CD8-positive, alpha-beta memory T cell (primary cell): ENCODE results near the gene LPP. TPM values are rescaled to one million over a fixed set of nuclear protein-coding genes. Genes with fewer than 3 reads are reported as not detected.

ENCODE experiments used
- CTCF ChIA-PET: fragments of 350-600 bp; sonication (Branson Sonifier 250); formaldehyde crosslinking; loops from one replicate; lab custom pipeline; 2021; ENCODE audit warnings: antibody characterized with exemption; lab: Charles Lee
- POLR2A ChIA-PET: fragments of 350-600 bp; sonication (Branson Sonifier 250); formaldehyde crosslinking; loops from one replicate; lab custom pipeline; 2021; ENCODE audit warnings: antibody characterized with exemption; lab: Charles Lee
- DNase-seq, 5 donors: peaks; one replicate each; pipeline versions ENCODE4 v3.0.0 to v3.0.0-alpha.2; 2020 to 2022; ENCODE audit warnings: mixed read lengths in 1 of 5
- H3K27ac ChIP-seq: one replicate; pipeline ENCODE4 v1.7.0; 2013; ENCODE audit warnings: low read depth, mild to moderate bottlenecking, low read length, moderate library complexity
- H3K27me3 ChIP-seq: 2 replicates; pipeline ENCODE4 v1.7.0; 2013; ENCODE audit warnings: low read length, mild to moderate bottlenecking; ENCODE audit not compliant: insufficient read depth, poor library complexity, severe bottlenecking
- H3K36me3 ChIP-seq: 2 replicates; pipeline ENCODE4 v1.7.0; 2013; ENCODE audit warnings: mild to moderate bottlenecking, low read length, moderate library complexity; ENCODE audit not compliant: insufficient read depth
- H3K4me1 ChIP-seq: 2 replicates; pipeline ENCODE4 v1.7.0; 2013; ENCODE audit warnings: mild to moderate bottlenecking, low read length, moderate library complexity; ENCODE audit not compliant: insufficient read depth
- H3K4me3 ChIP-seq: 2 replicates; pipeline ENCODE4 v1.7.0; 2013; ENCODE audit warnings: mild to moderate bottlenecking, low read length
- H3K9me3 ChIP-seq: 2 replicates; pipeline ENCODE4 v1.7.0; 2013; ENCODE audit warnings: mild to moderate bottlenecking, low read length
- H3K27ac Mint-ChIP-seq, 8 donors: one replicate each; pipeline ENCODE4 v1.8.0; 2020 to 2021; ENCODE audit warnings: mixed read lengths in 8 of 8, mild to moderate bottlenecking in 6 of 8, inconsistent platforms in 3 of 8, moderate library complexity in 3 of 8
- H3K27me3 Mint-ChIP-seq, 2 donors: one replicate each; pipeline ENCODE4 v1.8.0; 2020 to 2021; ENCODE audit warnings: mixed read lengths in 2 of 2, mild to moderate bottlenecking in 1 of 2, moderate library complexity in 1 of 2
- H3K36me3 Mint-ChIP-seq, 3 donors: one replicate each; pipeline ENCODE4 v1.8.0; 2020 to 2021; ENCODE audit warnings: mixed read lengths in 3 of 3, inconsistent platforms in 1 of 3, mild to moderate bottlenecking in 1 of 3
- H3K4me1 Mint-ChIP-seq, 3 donors: one replicate each; pipeline ENCODE4 v1.8.0; 2020 to 2021; ENCODE audit warnings: mixed read lengths in 3 of 3, inconsistent platforms in 1 of 3, mild to moderate bottlenecking in 1 of 3
- H3K4me3 Mint-ChIP-seq, 7 donors: one replicate each; pipeline ENCODE4 v1.8.0; 2020 to 2021; ENCODE audit warnings: mixed read lengths in 7 of 7, mild to moderate bottlenecking in 6 of 7, moderate library complexity in 4 of 7, inconsistent platforms in 2 of 7
- H3K9me3 Mint-ChIP-seq, 5 donors: one replicate each; pipeline ENCODE4 v1.8.0; 2020 to 2022; ENCODE audit warnings: mixed read lengths in 5 of 5, mild to moderate bottlenecking in 3 of 5, moderate library complexity in 2 of 5, inconsistent platforms in 1 of 5
- polyA plus RNA-seq: library from polyadenylated mRNA; unstranded; fragments of 300-500 nt; fragmentation: Illumina TruSeq; gene quantifications from one replicate; pipeline ENCODE4 v1.2.3, GENCODE V29; 2021
- total RNA-seq, 2 experiments: library from RNA; stranded (reverse); gene quantifications; one replicate each; pipeline ENCODE4 v1.2.3, GENCODE V29; 2021

Gene LPP
- total and polyA plus RNA-seq, 3 experiments from 2014 or later, result 13.4 to 23.5 (median 18.0) TPM

DNA sequence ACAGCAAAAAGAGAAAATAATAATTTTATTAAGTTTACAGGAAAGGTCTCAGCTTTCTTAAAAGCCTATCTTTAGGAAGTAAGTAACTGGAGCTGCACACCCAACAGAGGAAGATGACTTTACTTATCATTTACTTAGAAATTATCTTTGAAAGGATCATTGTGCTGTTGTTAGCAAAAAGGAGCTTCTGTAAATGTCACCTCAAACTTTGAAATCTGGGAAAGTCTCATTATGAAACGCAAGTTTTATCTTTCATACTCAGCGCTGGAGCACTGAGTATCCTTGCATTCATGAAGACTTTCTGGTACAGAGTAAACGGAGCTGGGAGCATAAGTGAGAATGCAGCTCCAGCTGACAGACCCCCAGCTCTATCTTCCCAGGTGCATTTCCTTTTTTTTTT is 526.6 kb downstream of the LPP start:
- H3K27ac Mint-ChIP-seq, result no peak overlapping the region
- Histone ChIP-seq H3K27ac (no peak overlapping the region), H3K4me1 (no peaks in the 10 kb centered on the region), H3K9me3 (no peaks in the 10 kb centered on the region), H3K4me3 (no peak overlapping the region), H3K27me3 (no peaks in the 10 kb centered on the region), H3K36me3 (no peaks in the 10 kb centered on the region)
- no peak for DNase-seq
- no peaks in the 10 kb centered on the region for H3K9me3 Mint-ChIP-seq
- H3K27me3 Mint-ChIP-seq, result no peaks in the 10 kb centered on the region
- ChIA-PET POLR2A (no interaction called here), CTCF (interaction anchor here (1.3 kb wide), 1 partner anchor 10 kb away, joined by 3 read pairs; no protein-coding TSS in a partner anchor)
- no peaks in the 10 kb centered on the region for H3K36me3 Mint-ChIP-seq
- H3K4me3 Mint-ChIP-seq, result no peak overlapping the region
- peaks cover 4 to 16% (median 5%) of the 10 kb centered on the region in 3 donors for H3K4me1 Mint-ChIP-seq

GRCh38 chr3:188682316-188682715 is 528.4 kb downstream of the LPP start:
- H3K4me3 ChIP-seq, result no peak overlapping the region
- CTCF ChIA-PET, result no interaction called here
- no peak overlapping the region for H3K27ac ChIP-seq
- Mint-ChIP-seq H3K4me3 (no peak overlapping the region), H3K27me3 (no peaks in the 10 kb centered on the region), H3K36me3 (no peaks in the 10 kb centered on the region), H3K9me3 (no peaks in the 10 kb centered on the region), H3K27ac (peak overlapping the region in 1 of 8 donors; percentile 51), H3K4me1 (peaks cover 10 to 23% (median 11%) of the 10 kb centered on the region in 3 donors)
- no peak for DNase-seq
- H3K4me1 ChIP-seq, result no peaks in the 10 kb centered on the region
- no peaks in the 10 kb centered on the region for H3K27me3 ChIP-seq
- no peaks in the 10 kb centered on the region for H3K36me3 ChIP-seq
- no peaks in the 10 kb centered on the region for H3K9me3 ChIP-seq
- POLR2A ChIA-PET, result no interaction called here

GRCh38 chr3:188683032-188683521 is 529.1 kb downstream of the LPP start:
- no peak overlapping the region for H3K27ac Mint-ChIP-seq
- POLR2A ChIA-PET, result no interaction called here
- CTCF ChIA-PET, result no interaction called here

DNA sequence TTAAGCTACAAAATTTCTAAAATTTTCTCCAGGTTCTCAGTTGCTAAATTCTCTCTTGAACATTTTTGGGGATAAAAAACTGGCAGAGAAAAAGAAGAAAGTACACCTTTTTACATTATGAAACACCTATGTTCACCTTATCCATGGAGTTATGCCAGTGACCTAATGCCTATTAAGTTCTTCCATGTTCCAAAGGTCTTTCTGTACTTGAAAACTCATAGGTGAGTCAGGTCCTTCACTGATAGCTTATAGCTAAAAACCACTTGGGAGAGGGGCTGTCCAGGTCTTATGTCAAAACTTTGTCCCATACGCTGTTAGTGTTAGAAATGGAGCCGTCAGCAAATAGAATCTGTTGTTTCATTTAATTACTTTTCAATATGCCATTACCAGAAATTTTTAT is 530.3 kb downstream of the LPP start:
- Mint-ChIP-seq H3K4me1 (peaks cover 20 to 35% (median 21%) of the 10 kb centered on the region in 3 donors), H3K9me3 (no peaks in the 10 kb centered on the region), H3K27ac (no peak overlapping the region)

More at GRCh38 chr3:188683032-188683521, 529.1 kb downstream of the LPP start:
- Histone ChIP-seq H3K4me3 (no peak overlapping the region), H3K36me3 (no peaks in the 10 kb centered on the region), H3K4me1 (no peaks in the 10 kb centered on the region), H3K9me3 (no peaks in the 10 kb centered on the region), H3K27me3 (no peaks in the 10 kb centered on the region), H3K27ac (no peak overlapping the region)
- no peaks in the 10 kb centered on the region for H3K9me3 Mint-ChIP-seq
- no peak for DNase-seq
- peaks cover 10 to 23% (median 11%) of the 10 kb centered on the region in 3 donors for H3K4me1 Mint-ChIP-seq
- H3K4me3 Mint-ChIP-seq, result no peak overlapping the region
- H3K27me3 Mint-ChIP-seq, result no peaks in the 10 kb centered on the region
- no peaks in the 10 kb centered on the region for H3K36me3 Mint-ChIP-seq

GRCh38 chr3:188685789-188686188 is 531.8 kb downstream of the LPP start:
- POLR2A ChIA-PET, result no interaction called here

More for the DNA sequence above, 530.3 kb downstream of the LPP start:
- Mint-ChIP-seq H3K27me3 (no peaks in the 10 kb centered on the region), H3K4me3 (no peak overlapping the region), H3K36me3 (no peaks in the 10 kb centered on the region)
- Histone ChIP-seq H3K27me3 (no peaks in the 10 kb centered on the region), H3K36me3 (no peaks in the 10 kb centered on the region), H3K27ac (no peak overlapping the region), H3K9me3 (no peaks in the 10 kb centered on the region), H3K4me1 (no peaks in the 10 kb centered on the region), H3K4me3 (no peak overlapping the region)
- no peak for DNase-seq
- CTCF ChIA-PET, result interaction anchor here (0.8 kb wide), 1 partner anchor 9 kb away, joined by 3 read pairs; no protein-coding TSS in a partner anchor
- POLR2A ChIA-PET, result no interaction called here

GRCh38 chr3:188686324-188686723 is 532.4 kb downstream of the LPP start:
- DNase-seq, result no peak
- Histone ChIP-seq H3K4me1 (no peaks in the 10 kb centered on the region), H3K4me3 (no peak overlapping the region), H3K36me3 (no peaks in the 10 kb centered on the region), H3K27me3 (no peaks in the 10 kb centered on the region), H3K27ac (no peak overlapping the region), H3K9me3 (no peaks in the 10 kb centered on the region)
- Mint-ChIP-seq H3K9me3 (no peaks in the 10 kb centered on the region), H3K36me3 (no peaks in the 10 kb centered on the region), H3K27ac (peak overlapping the region in 2 of 8 donors; percentile 20 to 25), H3K27me3 (peaks cover 0 to 2% of the 10 kb centered on the region in 2 donors), H3K4me1 (peaks cover 22 to 36% (median 24%) of the 10 kb centered on the region in 3 donors), H3K4me3 (no peak overlapping the region)
- ChIA-PET CTCF (interaction anchor here (1.4 to 1.7 kb wide), 2 partner anchors 11 to 946 kb away, joined by 4 to 5 read pairs; no protein-coding TSS in a partner anchor), POLR2A (no interaction called here)

More at GRCh38 chr3:188685789-188686188, 531.8 kb downstream of the LPP start:
- no peak for DNase-seq
- H3K36me3 ChIP-seq, result no peaks in the 10 kb centered on the region
- H3K27me3 ChIP-seq, result no peaks in the 10 kb centered on the region
- Mint-ChIP-seq H3K27ac (no peak overlapping the region), H3K27me3 (no peaks in the 10 kb centered on the region), H3K36me3 (no peaks in the 10 kb centered on the region), H3K9me3 (no peaks in the 10 kb centered on the region), H3K4me1 (peaks cover 22 to 36% (median 24%) of the 10 kb centered on the region in 3 donors), H3K4me3 (no peak overlapping the region)
- H3K4me1 ChIP-seq, result no peaks in the 10 kb centered on the region
- H3K4me3 ChIP-seq, result no peak overlapping the region
- H3K9me3 ChIP-seq, result no peaks in the 10 kb centered on the region
- CTCF ChIA-PET, result interaction anchor here (1.7 kb wide), 1 partner anchor 10 kb away, joined by 4 read pairs; no protein-coding TSS in a partner anchor
- no peak overlapping the region for H3K27ac ChIP-seq

DNA sequence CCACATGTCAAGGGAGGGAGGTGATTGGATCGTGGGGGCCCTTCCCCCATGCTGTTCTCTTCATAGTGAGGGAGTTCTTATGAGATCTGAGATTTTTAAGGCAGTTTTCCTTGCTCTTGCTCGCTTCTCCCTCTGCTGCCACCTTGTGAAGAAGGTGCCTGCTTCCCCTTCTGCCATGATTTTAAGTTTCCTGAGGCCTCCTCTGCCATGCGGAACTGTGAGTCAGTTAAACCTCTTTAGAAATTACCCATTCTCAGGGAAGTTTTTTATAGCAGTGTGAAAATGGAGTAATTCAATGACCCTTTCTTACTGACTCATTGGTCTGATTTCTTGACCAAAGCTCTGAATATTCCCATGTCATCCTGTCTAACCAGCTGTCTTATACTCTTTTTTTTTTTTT is 533.4 kb downstream of the LPP start:
- H3K36me3 Mint-ChIP-seq, result no peaks in the 10 kb centered on the region
- no peak overlapping the region for H3K27ac Mint-ChIP-seq
- H3K36me3 ChIP-seq, result no peaks in the 10 kb centered on the region
- H3K4me3 Mint-ChIP-seq, result no peak overlapping the region
- no peak overlapping the region for H3K4me3 ChIP-seq
- H3K27ac ChIP-seq, result no peak overlapping the region
- H3K27me3 ChIP-seq, result no peaks in the 10 kb centered on the region
- H3K9me3 Mint-ChIP-seq, result no peaks in the 10 kb centered on the region
- H3K27me3 Mint-ChIP-seq, result peaks cover 0 to 2% of the 10 kb centered on the region in 2 donors
- DNase-seq, result no peak
- POLR2A ChIA-PET, result no interaction called here
- no peaks in the 10 kb centered on the region for H3K9me3 ChIP-seq
- CTCF ChIA-PET, result interaction anchor here (1.4 kb wide), 1 partner anchor 947 kb away, joined by 5 read pairs; no protein-coding TSS in a partner anchor
- peaks cover 21 to 34% (median 24%) of the 10 kb centered on the region in 3 donors for H3K4me1 Mint-ChIP-seq
- H3K4me1 ChIP-seq, result no peaks in the 10 kb centered on the region

DNA sequence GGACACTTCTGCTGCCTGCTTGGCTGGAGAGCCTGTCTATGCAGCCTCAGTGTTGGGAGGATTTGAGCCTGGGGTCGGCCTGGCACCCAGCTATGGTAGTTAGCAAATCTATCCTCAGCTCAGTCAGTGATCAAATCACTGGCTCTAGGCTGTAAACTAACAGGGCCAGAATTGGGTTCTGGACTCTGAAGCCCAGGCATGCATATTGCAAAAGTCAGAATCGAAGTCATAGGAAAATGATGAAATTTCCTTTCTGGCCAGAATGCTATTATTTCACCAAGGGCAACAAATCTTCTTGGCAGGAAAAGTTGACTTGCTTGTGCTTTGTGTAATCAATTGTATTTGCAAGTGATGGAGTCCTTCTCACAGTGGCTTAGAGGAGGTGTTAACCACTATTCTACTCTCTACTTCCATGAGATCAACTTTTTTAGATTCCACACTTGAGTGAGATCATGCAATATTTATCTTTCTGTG is 535.2 kb downstream of the LPP start:
- POLR2A ChIA-PET, result no interaction called here
- Mint-ChIP-seq H3K9me3 (no peaks in the 10 kb centered on the region), H3K27me3 (peaks cover 0 to 2% of the 10 kb centered on the region in 2 donors), H3K36me3 (no peaks in the 10 kb centered on the region), H3K27ac (peak overlapping the region in 2 of 8 donors; percentile 10 to 11), H3K4me3 (no peak overlapping the region), H3K4me1 (peaks cover 21 to 33% (median 24%) of the 10 kb centered on the region in 3 donors)
- Histone ChIP-seq H3K36me3 (no peaks in the 10 kb centered on the region), H3K27me3 (no peaks in the 10 kb centered on the region), H3K4me3 (no peak overlapping the region), H3K27ac (no peak overlapping the region), H3K4me1 (no peaks in the 10 kb centered on the region), H3K9me3 (no peaks in the 10 kb centered on the region)
- DNase-seq, result no peak
- CTCF ChIA-PET, result interaction anchor here (0.8 to 1.2 kb wide), 2 partner anchors 941 to 951 kb away, joined by 3 to 4 read pairs; no protein-coding TSS in a partner anchor
